ENCODE data around the gene CCDC110. TPM values are rescaled to one million over a fixed set of nuclear protein-coding genes. Genes with fewer than 3 reads are reported as not detected.

CCDC110 gene
- total and polyA plus RNA-seq, 12 donors, result 0.12 to 2.5 (median 1.6) TPM

GRCh38 chr4:185429660-185430059 lies 41.9 kb downstream of the CCDC110 start:
- Histone ChIP-seq H3K4me3 (no peak overlapping the region), H3K27ac (no peak overlapping the region), H3K4me1 (peaks cover 0 to 9% (median 8%) of the 10 kb centered on the region in 9 donors), H3K36me3 (no peaks in the 10 kb centered on the region), H3K27me3 (no peaks in the 10 kb centered on the region), H3K9me3 (no peaks in the 10 kb centered on the region)
- 59 to 62% methylated on average over 5 of the region's 5 CpGs for WGBS, 2 donors
- DNase-seq (no peak), ATAC-seq (no peak)
- intact Hi-C loops (cut with DNase I), result loop anchor here in 4 of 10 donors (5.0 to 10.0 kb wide), 4 partner anchors 33 to 168 kb away; no protein-coding TSS in a partner anchor
- no peak for TF ChIP-seq CTCF (IDR thresholded peaks at IDR 0.05)

- intact Hi-C loops (cut with DNase I), result loop anchor here in 4 of 10 donors (2.0 to 10.0 kb wide), 5 partner anchors 35 to 170 kb away; partner anchors contain the start of gene CCDC110 (in 1 of the 4)
- 90 to 91% methylated on average over 22 of the region's 22 CpGs for WGBS, 2 donors
- peaks cover 0 to 4% (median 0%) of the 10 kb centered on the region in 9 donors for H3K36me3 ChIP-seq
- TF ChIP-seq CTCF (IDR thresholded peaks at IDR 0.05), result no peak
- ATAC-seq (no peak), DNase-seq (no peak)
- H3K9me3 ChIP-seq, result no peaks in the 10 kb centered on the region
- no peak overlapping the region for H3K4me3 ChIP-seq
- no peaks in the 10 kb centered on the region for H3K27me3 ChIP-seq
- peaks cover 0 to 34% (median 26%) of the 10 kb centered on the region in 9 donors for H3K4me1 ChIP-seq
- no peak overlapping the region for H3K27ac ChIP-seq
Observed at GRCh38 chr4:185426960-185427688, 44.4 kb downstream of the CCDC110 start.

DNA sequence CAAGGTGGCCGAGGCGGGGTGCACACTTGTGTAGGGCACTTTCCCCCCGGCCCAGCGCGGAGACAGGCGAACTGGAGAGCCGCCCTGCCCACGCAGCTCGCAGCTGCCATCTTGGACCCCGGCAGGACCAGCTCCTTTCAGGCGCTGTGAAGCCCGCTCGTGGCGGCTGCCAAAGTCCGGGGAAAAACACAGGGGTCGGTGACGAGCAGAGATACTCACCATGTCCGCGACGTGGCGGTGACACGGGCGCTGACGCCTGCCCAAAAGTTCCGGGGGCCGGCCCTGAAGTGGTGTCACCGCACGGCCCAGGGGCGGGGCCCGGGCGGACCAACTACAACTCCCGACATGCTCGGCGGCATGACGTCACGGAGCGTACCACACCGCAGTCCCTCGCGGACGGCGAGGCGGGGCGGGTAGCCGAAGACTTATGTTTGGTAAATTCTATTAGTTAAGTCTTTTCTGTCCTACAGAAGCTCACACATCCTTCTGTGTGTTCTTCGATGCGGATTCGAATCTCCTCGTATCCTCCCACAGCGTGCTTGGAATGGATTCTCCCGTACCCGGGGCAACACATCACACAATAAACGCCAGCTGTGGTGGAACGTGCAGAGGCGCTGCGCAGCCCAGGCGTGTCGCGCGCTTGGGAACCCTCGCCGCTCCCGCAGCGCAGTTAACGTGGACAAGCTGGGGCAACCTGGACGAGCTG lies 45.7 kb downstream of the CCDC110 start, which contains the start of gene UFSP2:
TSS of gene UFSP2 (minus strand) at position 318 of the 706 bp plus-strand sequence. CDS start at position 222, 96 bp downstream.
- peak; percentile 89 to 90 for DNase-seq
- 0 to 1% methylated on average over 66 of the region's 66 CpGs for WGBS, 2 donors

More for the DNA sequence above, 45.7 kb downstream of the CCDC110 start, which contains the start of gene UFSP2:
- Histone ChIP-seq H3K4me3 (peak within 1 kb of the TSS; percentile 50 to 89 (median 75)), H3K36me3 (peaks cover 0 to 17% (median 0%) of the 10 kb centered on the region in 9 donors), H3K27me3 (no peaks in the 10 kb centered on the region), H3K4me1 (peaks cover 0 to 48% (median 32%) of the 10 kb centered on the region in 9 donors), H3K9me3 (no peaks in the 10 kb centered on the region), H3K27ac (peak within 1 kb of the TSS; percentile 89 to 97 (median 95))
- TF ChIP-seq CTCF (IDR thresholded peaks at IDR 0.05), result no peak
- intact Hi-C loops (cut with DNase I), result loop anchor here in 5 of 10 donors (2.0 to 10.0 kb wide), 7 partner anchors 27 to 172 kb away; partner anchors contain the start of genes ANKRD37 (in 1 of the 5) and CCDC110 (in 1 of the 5)
- ATAC-seq, result peak; percentile 97 to 99 (median 98)

Data from heart right ventricle (tissue), 16 donors.